ENCODE measurements around the gene OR13C5.

OR13C5 gene

DNA sequence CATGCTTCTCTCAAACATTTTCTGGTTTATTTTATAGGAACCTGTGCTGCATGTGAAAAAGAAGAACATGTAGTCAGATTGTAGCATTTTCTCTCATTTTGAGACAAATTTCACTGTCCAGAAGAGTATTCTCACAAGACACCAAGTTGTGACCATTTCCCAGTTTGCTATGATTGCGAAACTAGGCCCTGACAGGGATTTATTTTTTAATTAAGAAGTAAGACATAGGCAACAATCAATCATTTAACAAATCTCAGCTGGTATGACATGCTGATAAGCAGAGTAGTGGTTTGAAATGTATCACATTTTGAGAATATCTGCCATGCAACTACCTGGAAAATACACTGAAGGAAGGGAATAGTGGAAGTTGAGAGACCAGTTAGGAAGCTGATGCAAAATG lies 18.7 kb downstream of the OR13C5 start:
- TF ChIP-seq, protein P1, sequence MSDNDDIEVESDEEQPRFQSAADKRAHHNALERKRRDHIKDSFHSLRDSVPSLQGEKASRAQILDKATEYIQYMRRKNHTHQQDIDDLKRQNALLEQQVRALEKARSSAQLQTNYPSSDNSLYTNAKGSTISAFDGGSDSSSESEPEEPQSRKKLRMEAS (IDR thresholded peaks at IDR 0.05; ENCODE audit: low read depth, low read length): no peak
- no peak for TF ChIP-seq POLR2A (IDR thresholded peaks at IDR 0.05; ENCODE audit: extremely low read depth, insufficient read length)
- no peak for TF ChIP-seq MYC (IDR thresholded peaks at IDR 0.05; ENCODE audit: low read depth, low read length)
- TF ChIP-seq, protein P2, sequence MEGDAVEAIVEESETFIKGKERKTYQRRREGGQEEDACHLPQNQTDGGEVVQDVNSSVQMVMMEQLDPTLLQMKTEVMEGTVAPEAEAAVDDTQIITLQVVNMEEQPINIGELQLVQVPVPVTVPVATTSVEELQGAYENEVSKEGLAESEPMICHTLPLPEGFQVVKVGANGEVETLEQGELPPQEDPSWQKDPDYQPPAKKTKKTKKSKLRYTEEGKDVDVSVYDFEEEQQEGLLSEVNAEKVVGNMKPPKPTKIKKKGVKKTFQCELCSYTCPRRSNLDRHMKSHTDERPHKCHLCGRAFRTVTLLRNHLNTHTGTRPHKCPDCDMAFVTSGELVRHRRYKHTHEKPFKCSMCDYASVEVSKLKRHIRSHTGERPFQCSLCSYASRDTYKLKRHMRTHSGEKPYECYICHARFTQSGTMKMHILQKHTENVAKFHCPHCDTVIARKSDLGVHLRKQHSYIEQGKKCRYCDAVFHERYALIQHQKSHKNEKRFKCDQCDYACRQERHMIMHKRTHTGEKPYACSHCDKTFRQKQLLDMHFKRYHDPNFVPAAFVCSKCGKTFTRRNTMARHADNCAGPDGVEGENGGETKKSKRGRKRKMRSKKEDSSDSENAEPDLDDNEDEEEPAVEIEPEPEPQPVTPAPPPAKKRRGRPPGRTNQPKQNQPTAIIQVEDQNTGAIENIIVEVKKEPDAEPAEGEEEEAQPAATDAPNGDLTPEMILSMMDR (IDR thresholded peaks at IDR 0.05; ENCODE audit: low read depth, low read length): no peak
- no peak for DNase-seq (ENCODE audit: low read depth)
- no peak overlapping the region for H3K4me3 ChIP-seq (ENCODE audit: low read depth, low read length)

DNA sequence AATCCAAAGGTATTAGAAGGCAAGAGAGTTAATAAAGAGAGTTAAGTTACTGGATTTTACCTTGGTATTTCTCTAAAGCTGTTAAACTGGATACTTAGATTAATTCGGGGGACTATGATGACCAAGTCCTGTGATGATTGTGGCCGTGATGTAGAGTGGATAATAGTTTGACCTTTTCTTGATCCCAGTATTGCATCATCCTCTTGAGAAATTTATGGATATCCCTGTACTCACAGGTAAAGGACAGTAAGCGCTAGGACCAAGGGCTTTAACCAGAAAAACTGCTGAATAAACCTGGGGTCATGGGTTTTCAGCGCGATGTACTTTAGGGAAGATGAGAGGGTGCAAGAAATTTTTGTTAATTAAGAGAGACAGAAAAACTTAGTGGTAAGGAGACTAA lies 21.9 kb downstream of the OR13C5 start:
- no peak for DNase-seq (ENCODE audit: low read depth)
- no peak overlapping the region for H3K4me3 ChIP-seq (ENCODE audit: low read depth, low read length)
- TF ChIP-seq, protein P1 (IDR thresholded peaks at IDR 0.05; ENCODE audit: low read depth, low read length): no peak
- TF ChIP-seq, protein P2 (IDR thresholded peaks at IDR 0.05; ENCODE audit: low read depth, low read length): no peak
- no peak for TF ChIP-seq POLR2A (IDR thresholded peaks at IDR 0.05; ENCODE audit: extremely low read depth, insufficient read length)
- no peak for TF ChIP-seq MYC (IDR thresholded peaks at IDR 0.05; ENCODE audit: low read depth, low read length)

DNA sequence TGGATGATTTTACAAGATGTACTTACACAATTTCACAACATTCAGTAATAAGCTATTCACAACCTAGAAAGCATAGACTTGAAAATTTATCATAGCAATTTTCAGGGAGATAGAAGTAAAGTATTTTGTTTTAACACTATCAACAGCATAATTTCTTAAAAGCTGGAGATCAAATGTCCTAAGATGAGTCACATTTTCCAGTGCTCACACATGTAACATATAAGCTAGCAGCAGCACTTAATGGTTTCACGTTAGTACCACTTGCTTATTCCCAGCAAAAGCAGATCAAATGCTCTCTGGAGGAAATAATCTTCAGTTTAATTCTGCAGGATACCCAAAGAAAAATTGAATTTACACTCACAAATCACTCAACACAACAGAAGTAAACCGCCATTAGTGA lies 23.8 kb downstream of the OR13C5 start:
- DNase-seq (ENCODE audit: low read depth): no peak
- TF ChIP-seq, protein P1 (IDR thresholded peaks at IDR 0.05; ENCODE audit: low read depth, low read length): no peak
- no peak overlapping the region for H3K4me3 ChIP-seq (ENCODE audit: low read depth, low read length)

DNA sequence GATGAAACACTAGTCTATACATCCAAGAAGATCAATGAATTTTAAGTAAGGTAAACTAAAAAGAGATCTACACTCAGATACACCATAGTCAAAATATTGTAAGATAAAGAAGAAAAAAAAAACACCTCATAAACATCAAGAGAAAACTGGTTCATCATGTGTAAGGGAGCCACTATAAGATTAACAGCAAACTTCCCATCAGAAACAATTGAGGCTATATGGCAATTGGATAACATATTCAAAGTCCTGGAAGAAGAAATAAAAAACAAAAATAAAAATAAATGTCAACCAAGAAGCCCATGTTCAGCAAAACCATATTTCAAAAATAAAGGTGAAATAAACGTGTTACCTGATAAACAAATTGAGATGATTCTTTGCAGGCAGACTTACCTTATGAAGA lies 26.6 kb downstream of the OR13C5 start:
- no peak for TF ChIP-seq MYC (IDR thresholded peaks at IDR 0.05; ENCODE audit: low read depth, low read length)
- TF ChIP-seq, protein P2 (IDR thresholded peaks at IDR 0.05; ENCODE audit: low read depth, low read length): no peak
- TF ChIP-seq, protein P1 (IDR thresholded peaks at IDR 0.05; ENCODE audit: low read depth, low read length): no peak
- TF ChIP-seq POLR2A (IDR thresholded peaks at IDR 0.05; ENCODE audit: extremely low read depth, insufficient read length): no peak
- DNase-seq (ENCODE audit: low read depth): no peak
- H3K4me3 ChIP-seq (ENCODE audit: low read depth, low read length): no peak overlapping the region

DNA sequence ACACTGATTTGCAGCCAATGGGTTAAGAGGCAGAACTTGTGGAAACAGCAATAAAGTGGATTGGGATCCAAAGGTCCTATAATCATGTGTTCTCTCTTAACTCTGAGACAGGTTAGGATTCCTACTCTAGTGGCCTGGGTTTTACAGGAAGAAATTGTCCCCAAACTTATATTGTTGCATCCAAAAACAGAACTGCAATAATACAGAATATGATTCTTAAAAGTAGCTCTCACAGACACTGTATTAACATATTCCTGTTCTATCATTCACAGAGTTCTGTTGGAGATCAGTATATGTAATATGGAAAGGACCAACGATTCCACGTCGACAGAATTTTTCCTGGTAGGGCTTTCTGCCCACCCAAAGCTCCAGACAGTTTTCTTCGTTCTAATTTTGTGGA lies 30.3 kb downstream of the OR13C5 start, which contains the start of gene OR13C8:
OR13C8 (plus strand) TSS at position 301 of the 400 bp plus-strand sequence; CDS start at position 301, 0 bp downstream.
- no peak for DNase-seq (ENCODE audit: low read depth)
- no peak within 1 kb of the TSS for H3K4me3 ChIP-seq (ENCODE audit: low read depth, low read length)
- TF ChIP-seq POLR2A (IDR thresholded peaks at IDR 0.05; ENCODE audit: extremely low read depth, insufficient read length): no peak
- TF ChIP-seq, protein P1 (IDR thresholded peaks at IDR 0.05; ENCODE audit: low read depth, low read length): no peak
- no peak for TF ChIP-seq MYC (IDR thresholded peaks at IDR 0.05; ENCODE audit: low read depth, low read length)
- TF ChIP-seq, protein P2 (IDR thresholded peaks at IDR 0.05; ENCODE audit: low read depth, low read length): no peak

DNA sequence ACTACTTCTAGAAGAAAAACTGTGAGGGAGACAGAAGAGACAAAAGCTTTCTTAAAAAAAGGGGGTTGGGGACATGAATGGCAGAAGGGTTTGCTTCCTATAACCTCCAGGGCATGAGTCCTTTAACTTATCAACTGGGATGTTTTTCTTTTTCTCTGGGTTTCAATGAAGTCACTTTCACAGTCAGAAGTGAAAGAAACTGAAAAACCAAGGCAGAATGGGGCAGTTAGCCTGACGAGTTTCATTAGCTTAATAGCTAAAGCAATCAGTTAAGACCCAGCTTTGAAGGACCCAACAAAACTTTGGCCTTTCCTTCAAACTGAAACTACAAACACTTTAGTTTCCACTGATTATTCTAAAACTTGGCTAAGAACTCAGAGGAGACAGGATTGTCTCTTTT lies 34.9 kb downstream of the OR13C5 start:
- no peak overlapping the region for H3K4me3 ChIP-seq (ENCODE audit: low read depth, low read length)
- DNase-seq (ENCODE audit: low read depth): no peak
- TF ChIP-seq MYC (IDR thresholded peaks at IDR 0.05; ENCODE audit: low read depth, low read length) (no peak), POLR2A (IDR thresholded peaks at IDR 0.05; ENCODE audit: extremely low read depth, insufficient read length) (no peak)
- TF ChIP-seq, protein P1 (IDR thresholded peaks at IDR 0.05; ENCODE audit: low read depth, low read length): no peak
- TF ChIP-seq, protein P2 (IDR thresholded peaks at IDR 0.05; ENCODE audit: low read depth, low read length): no peak

Measured in NB4 (cell line).